ENCODE measurements around the gene KNG1.
"Not testable (repeated sequence)": the region's sequence is repeated elsewhere in the genome, so short reads cannot be mapped to it uniquely, and the experiment has no call there.

KNG1 gene

DNA sequence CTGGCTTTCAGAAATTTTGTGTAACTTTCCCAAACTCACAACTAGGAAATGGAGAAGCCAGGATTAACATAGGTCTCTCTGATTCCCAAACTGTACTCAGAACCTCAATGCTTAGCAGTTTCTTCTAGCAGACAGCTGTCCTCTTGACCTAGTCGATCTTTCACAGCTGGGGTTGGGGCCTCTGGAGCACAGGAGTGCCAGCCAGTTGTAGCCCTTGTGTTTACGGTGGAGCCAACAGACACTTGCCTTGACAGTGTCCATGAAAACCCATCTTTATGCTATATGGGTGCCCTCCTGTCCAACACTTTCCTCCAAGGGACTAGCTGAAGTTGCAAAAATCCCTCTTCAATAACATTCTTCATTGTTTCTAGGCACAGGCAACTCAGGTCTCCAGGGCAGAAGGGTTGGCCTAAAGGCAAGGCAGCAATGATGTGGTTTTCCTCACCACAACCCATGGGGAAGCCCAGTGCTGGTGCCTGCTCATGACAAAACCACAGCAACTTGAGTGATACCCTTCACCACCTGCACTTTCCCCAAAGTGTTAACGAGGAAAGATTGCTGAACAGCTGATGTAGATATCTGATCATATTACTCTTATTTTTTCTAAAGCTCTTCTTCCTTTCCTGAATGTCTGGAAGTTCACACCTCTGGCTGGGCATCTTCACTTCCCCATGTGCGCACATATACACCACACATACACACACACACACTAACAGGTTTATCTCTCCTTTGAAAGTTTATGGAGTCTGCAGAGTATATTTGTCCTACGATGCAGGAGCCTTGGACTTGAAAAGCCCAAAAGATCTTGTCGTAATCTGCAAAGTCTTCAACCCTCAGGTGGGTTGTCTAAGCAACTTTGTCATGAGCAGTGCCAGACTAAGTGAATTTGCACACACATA is 11.0 kb upstream of the KNG1 start:
- TF ChIP-seq POLR2AphosphoS5 (IDR thresholded peaks at IDR 0.05; ENCODE audit: low read depth) (no peak), GABPA (IDR thresholded peaks at IDR 0.05; ENCODE audit: low read depth) (no peak), CTCF (IDR thresholded peaks at IDR 0.05; ENCODE audit: insufficient read depth, low read length) (no peak), SPI1 (IDR thresholded peaks at IDR 0.05; ENCODE audit: borderline replicate concordance, low read depth) (no peak)
- TF ChIP-seq, protein P1, sequence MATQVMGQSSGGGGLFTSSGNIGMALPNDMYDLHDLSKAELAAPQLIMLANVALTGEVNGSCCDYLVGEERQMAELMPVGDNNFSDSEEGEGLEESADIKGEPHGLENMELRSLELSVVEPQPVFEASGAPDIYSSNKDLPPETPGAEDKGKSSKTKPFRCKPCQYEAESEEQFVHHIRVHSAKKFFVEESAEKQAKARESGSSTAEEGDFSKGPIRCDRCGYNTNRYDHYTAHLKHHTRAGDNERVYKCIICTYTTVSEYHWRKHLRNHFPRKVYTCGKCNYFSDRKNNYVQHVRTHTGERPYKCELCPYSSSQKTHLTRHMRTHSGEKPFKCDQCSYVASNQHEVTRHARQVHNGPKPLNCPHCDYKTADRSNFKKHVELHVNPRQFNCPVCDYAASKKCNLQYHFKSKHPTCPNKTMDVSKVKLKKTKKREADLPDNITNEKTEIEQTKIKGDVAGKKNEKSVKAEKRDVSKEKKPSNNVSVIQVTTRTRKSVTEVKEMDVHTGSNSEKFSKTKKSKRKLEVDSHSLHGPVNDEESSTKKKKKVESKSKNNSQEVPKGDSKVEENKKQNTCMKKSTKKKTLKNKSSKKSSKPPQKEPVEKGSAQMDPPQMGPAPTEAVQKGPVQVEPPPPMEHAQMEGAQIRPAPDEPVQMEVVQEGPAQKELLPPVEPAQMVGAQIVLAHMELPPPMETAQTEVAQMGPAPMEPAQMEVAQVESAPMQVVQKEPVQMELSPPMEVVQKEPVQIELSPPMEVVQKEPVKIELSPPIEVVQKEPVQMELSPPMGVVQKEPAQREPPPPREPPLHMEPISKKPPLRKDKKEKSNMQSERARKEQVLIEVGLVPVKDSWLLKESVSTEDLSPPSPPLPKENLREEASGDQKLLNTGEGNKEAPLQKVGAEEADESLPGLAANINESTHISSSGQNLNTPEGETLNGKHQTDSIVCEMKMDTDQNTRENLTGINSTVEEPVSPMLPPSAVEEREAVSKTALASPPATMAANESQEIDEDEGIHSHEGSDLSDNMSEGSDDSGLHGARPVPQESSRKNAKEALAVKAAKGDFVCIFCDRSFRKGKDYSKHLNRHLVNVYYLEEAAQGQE (IDR thresholded peaks at IDR 0.05; ENCODE audit: insufficient replicate concordance, low read depth): no peak
- DNase-seq (ENCODE audit: low read depth in 1 of 2, low spot score in 1 of 2): peak in 1 of 2 experiments; percentile 76
- H3K27ac ChIP-seq (replicated peaks): no peak overlapping the region

GRCh38 chr3:186708983-186709679 is 8.0 kb upstream of the KNG1 start:
- Histone ChIP-seq H3K4me3 (replicated peaks; ENCODE audit: insufficient read depth, low read length) (no peak overlapping the region), H3K27me3 (ENCODE audit: insufficient read depth, poor library complexity, severe bottlenecking) (peaks cover 3% of the 10 kb centered on the region), H3K27ac (replicated peaks) (no peak overlapping the region)
- no peak for DNase-seq (ENCODE audit: low read depth in 1 of 2, low spot score in 1 of 2)
- TF ChIP-seq GABPA (IDR thresholded peaks at IDR 0.05; ENCODE audit: low read depth) (no peak), SPI1 (IDR thresholded peaks at IDR 0.05; ENCODE audit: borderline replicate concordance, low read depth) (no peak), POLR2AphosphoS5 (IDR thresholded peaks at IDR 0.05; ENCODE audit: low read depth) (no peak), CTCF (IDR thresholded peaks at IDR 0.05; ENCODE audit: insufficient read depth, low read length) (no peak)
- TF ChIP-seq, protein P1 (IDR thresholded peaks at IDR 0.05; ENCODE audit: insufficient replicate concordance, low read depth): no peak

More for the DNA sequence above, 11.0 kb upstream of the KNG1 start:
- Histone ChIP-seq H3K27me3 (ENCODE audit: insufficient read depth, poor library complexity, severe bottlenecking) (peaks cover 3% of the 10 kb centered on the region), H3K4me3 (replicated peaks; ENCODE audit: insufficient read depth, low read length) (no peak overlapping the region)

GRCh38 chr3:186710694-186711093 is 6.5 kb upstream of the KNG1 start:
- H3K4me3 ChIP-seq (replicated peaks; ENCODE audit: insufficient read depth, low read length); H3K27me3 ChIP-seq (ENCODE audit: insufficient read depth, poor library complexity, severe bottlenecking); H3K27ac ChIP-seq (replicated peaks); DNase-seq (ENCODE audit: low read depth in 1 of 2, low spot score in 1 of 2): not testable (repeated sequence)

- TF ChIP-seq GABPA (IDR thresholded peaks at IDR 0.05; ENCODE audit: low read depth) (no peak), CTCF (IDR thresholded peaks at IDR 0.05; ENCODE audit: insufficient read depth, low read length) (no peak), SPI1 (IDR thresholded peaks at IDR 0.05; ENCODE audit: borderline replicate concordance, low read depth) (no peak), POLR2AphosphoS5 (IDR thresholded peaks at IDR 0.05; ENCODE audit: low read depth) (no peak)
- TF ChIP-seq, protein P1 (IDR thresholded peaks at IDR 0.05; ENCODE audit: insufficient replicate concordance, low read depth): no peak
- DNase-seq (ENCODE audit: low read depth in 1 of 2, low spot score in 1 of 2): no peak
- Histone ChIP-seq H3K27ac (replicated peaks) (no peak overlapping the region), H3K4me3 (replicated peaks; ENCODE audit: insufficient read depth, low read length) (no peak overlapping the region), H3K27me3 (ENCODE audit: insufficient read depth, poor library complexity, severe bottlenecking) (no peaks in the 10 kb centered on the region)
Measured at GRCh38 chr3:186713499-186713898, 3.7 kb upstream of the KNG1 start.

Data from HL-60 (cell line).